HG02852 (cell line): Measurements from ENCODE around the gene ITIH5.

Experiments used
- ATAC-seq: cut with Tn5 transposase; IDR thresholded peaks from one replicate; pipeline ENCODE4 v1.9.1; 2021; ENCODE audit warnings: mild to moderate bottlenecking, moderate library complexity; ENCODE audit not compliant: unreplicated experiment

Gene ITIH5

GRCh38 chr10:7635408-7636125 is 31.2 kb downstream of the ITIH5 start:
- ATAC-seq = no peak

GRCh38 chr10:7634142-7634894 is 32.4 kb downstream of the ITIH5 start:
- no peak for ATAC-seq

- no peak for ATAC-seq
Measured at GRCh38 chr10:7626283-7626682, 40.5 kb downstream of the ITIH5 start.

GRCh38 chr10:7625836-7626235 is 40.9 kb downstream of the ITIH5 start:
- ATAC-seq = no peak

DNA sequence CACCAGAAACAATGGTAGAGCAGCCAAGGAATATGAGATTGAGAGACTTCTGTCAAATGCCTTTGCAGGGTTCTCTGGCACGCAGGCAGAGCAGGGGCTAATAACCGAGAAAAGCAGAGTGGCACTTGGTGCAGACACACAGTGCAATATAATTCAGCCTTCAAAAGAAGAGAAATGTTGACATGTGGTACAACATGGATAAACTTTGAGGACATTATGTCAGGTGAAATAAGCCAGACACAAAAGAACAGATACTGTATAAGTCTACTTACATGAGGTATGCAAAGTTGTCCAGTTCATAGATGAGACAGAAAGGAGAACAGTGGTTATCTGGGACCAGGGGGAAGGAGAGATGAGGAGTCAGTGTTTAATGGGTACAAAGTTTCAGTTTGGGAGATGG is 41.8 kb downstream of the ITIH5 start:
- no peak for ATAC-seq

DNA sequence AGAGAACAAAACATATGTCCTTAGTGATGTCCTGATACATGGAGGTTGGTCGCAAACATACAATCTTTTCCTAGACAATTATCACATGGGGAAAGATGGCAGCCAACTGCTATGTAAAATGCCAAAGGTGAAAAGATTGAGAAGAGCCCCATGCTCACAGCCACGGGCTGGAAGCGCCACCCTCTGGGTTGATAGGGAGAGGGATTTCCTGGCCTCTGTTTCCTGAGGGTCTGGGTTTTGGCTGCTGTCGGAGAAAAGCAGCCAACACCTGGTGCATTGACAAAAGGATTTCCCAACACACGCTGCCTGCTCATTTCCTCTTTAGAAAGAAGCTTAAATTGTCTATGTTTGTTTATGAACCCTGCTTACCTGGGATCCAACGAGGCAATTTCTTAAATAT is 43.8 kb downstream of the ITIH5 start:
- no peak for ATAC-seq

DNA sequence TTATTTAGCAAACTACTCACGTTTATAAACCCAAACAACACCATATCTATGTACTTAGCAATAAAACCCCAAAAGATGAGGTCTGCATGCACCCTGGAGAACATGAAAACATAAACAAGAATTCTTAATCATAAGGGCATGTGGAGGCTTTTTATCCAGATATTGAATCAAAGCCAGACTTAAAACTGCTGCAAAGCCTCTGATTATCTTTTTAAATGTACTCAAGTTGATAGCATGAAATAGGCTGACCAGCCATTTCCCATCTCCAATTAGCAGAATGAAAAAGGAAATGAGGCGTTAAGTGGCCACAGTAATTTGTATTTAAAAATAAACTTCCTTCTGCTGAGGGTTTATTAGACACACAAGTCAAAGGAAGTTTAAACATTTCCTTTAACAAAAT is 48.3 kb downstream of the ITIH5 start:
- ATAC-seq = no peak

DNA sequence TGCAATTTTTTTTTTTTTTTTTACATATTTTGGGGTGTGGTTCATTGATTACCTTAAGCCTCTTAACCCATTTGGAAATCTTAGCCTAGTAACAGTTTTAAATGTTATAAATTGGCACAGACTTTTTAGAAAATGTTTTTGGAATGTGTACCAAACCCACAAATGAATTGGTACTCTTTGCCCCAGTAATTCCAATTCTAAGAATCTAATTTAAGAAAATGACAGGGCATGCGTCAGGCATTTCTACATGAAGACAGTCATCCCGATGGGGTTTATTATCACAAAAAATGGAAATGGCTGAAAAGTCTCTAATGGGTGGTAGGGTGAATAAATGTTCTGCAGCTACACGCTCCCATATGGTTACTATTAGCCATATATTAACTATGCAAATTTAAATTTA is 54.9 kb downstream of the ITIH5 start:
- ATAC-seq = no peak

GRCh38 chr10:7610651-7611389 is 55.9 kb downstream of the ITIH5 start:
- no peak for ATAC-seq

DNA sequence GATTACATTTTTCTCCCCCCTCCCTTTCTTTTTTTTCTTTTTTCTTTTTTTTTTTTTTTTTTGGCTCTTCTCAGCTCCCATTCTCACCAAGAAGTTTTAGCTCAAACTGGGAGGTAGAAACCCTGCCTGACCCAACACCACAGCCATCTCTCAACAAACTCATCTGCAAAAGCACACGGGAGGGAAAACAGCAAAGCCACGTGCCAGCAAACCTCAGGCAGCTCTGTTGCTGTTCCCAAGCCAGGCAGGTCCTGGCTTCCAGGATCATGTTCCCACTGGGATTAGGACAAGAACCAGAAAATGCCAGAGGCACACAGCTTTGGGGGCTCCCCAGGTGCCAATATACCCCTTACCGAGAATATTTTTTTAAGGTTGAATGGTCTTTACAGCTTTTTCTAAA is 56.7 kb downstream of the ITIH5 start:
- no peak for ATAC-seq

- ATAC-seq = no peak
Measured at GRCh38 chr10:7609556-7609955, 57.2 kb downstream of the ITIH5 start.

DNA sequence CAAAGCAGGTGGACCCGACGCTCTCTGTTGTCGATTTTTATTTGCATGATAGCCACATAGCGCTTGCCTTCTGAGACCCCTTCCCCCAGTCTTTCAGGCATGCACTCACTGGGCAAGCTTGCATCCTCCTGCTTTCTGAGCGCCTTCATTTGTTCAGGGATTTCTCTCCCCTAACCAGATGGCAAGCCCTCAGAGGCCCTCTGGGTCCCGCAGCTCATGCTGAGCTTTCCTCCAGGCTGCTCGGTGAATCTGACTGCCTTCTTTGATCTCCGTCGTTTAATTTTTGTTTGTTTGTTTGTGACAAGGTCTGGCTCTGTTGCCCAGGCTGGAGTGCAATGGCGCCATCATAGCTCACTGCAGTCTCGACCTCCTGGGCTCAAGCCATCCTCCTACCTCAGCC is 58.8 kb downstream of the ITIH5 start:
- no peak for ATAC-seq

DNA sequence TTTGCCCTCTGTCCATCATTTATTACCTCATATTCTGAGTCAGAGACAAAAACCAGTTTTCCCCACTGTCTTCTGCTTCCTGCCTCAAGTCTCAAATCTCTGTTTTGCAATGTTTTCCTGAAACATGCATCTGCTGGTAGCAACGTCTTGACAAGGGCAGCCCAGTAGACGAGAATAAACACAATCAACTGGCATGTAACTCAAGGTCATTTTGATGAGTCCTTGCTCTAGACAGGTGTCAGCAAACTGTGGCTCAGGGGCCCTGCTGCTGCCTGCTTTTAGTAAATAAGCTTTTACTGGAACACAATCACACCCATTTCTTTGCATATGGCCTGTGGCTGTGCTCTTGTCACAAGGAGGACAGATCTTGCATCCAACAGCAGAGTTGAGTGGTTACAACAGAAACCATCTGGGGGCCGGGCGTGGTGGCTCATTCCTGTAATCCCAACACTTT is 59.8 kb downstream of the ITIH5 start:
- ATAC-seq = no peak

GRCh38 chr10:7605565-7606295 is 61.0 kb downstream of the ITIH5 start:
- no peak for ATAC-seq

- no peak for ATAC-seq
Measured at GRCh38 chr10:7601023-7601656, 65.6 kb downstream of the ITIH5 start.

- no peak for ATAC-seq
Measured at GRCh38 chr10:7598771-7599170, 68.0 kb downstream of the ITIH5 start.

GRCh38 chr10:7596356-7596755 is 70.4 kb downstream of the ITIH5 start:
- ATAC-seq = no peak

- no peak for ATAC-seq
Measured at GRCh38 chr10:7593905-7594304, 72.9 kb downstream of the ITIH5 start.

DNA sequence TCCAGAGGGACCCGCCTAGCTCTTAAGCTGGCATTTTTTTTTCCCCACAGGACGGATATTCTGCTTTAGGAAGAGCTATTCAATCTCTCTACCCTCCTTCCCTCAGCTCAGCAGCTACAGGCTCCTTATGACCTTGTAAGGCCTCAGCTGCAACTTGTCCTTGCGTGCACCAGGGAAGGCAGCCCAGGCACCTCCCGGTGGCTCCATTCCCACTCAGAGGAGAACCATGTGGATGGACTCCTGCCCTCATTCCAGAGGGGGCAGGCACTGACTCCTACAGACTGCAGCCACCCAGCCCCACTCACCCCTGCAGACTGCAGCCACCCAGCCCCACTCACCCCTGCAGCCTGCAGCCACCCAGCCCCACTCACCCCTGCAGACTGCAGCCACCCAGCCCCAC is 73.7 kb downstream of the ITIH5 start:
- no peak for ATAC-seq

- ATAC-seq = no peak
Measured at GRCh38 chr10:7592627-7593026, 74.1 kb downstream of the ITIH5 start.

DNA sequence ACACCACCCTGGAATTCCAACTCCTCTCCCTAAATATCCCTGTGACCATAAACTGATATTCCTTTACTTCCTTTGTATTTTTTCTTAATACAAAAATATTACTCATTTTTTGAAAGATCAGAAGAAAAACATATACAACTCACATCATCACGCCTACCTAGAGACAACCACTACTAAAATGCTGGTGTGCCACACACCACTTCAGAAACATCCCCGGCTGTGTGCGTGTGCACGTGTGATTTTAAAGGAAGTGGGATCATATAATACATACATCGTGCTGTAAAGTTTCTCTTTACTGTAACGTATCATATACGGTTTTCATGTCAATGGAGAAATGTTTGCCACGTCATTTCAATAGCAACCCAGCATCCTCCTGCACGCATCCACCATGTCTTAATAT is 76.5 kb downstream of the ITIH5 start:
- no peak for ATAC-seq
